GM20000 (cell line): ENCODE results near the gene MAZ.
"Not testable (repeated sequence)": the region's sequence is repeated elsewhere in the genome, so short reads cannot be mapped to it uniquely, and the experiment has no call there.

ENCODE experiments used
- DNase-seq: peaks from one replicate; pipeline ENCODE4 v3.0.0; 2012; ENCODE audit warnings: low spot score
- CTCF ChIP-seq: IDR thresholded peaks from 2 replicates; pipeline ENCODE4 v1.5.1; 2012; ENCODE audit warnings: mild to moderate bottlenecking, control low read depth; ENCODE audit errors: extremely low read depth, missing control alignments

Gene MAZ

GRCh38 chr16:29830774-29831173 lies 24.4 kb downstream of the MAZ start:
- DNase-seq: no peak
- no peak for TF ChIP-seq CTCF

DNA sequence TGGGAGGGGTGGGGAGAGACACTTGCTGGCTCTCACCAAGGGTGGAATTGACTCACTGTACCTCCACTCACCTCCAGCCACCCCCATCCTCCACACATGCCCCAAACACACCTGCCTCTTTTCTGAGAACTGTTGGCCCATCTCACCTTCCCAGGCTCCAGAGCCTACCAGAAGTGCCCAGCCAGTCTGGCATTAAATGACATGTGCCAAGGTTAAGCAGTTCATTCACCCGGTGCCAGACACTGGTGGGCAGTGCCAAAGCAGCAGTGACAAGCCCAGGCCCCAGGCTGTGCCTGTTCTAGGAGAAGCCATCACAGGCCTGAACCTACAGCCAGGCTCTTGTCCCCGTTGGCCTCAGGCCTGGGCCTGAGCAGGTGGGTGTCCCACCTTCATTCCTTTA lies 25.2 kb downstream of the MAZ start:
- DNase-seq: no peak
- no peak for TF ChIP-seq CTCF

DNA sequence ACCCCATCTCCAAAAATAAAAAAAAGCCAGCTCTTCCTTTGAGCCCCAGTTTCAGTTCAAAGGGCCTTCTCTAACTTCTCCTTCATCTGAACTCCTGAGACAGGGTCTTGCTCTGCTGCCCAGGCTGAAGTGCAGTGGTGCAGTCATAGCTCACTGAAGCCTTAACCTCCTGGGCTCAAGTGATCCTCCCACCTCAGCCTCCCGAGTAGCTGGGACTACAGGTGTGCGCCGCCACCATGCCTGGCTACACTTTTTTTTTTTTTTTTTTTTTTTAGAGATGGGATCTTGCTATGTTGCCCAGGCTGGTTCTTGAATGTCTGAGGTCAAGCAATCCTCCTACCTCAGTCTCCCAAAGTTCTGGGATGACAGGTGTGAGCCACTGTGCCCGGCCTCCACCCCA lies 26.9 kb downstream of the MAZ start:
- DNase-seq: not testable (repeated sequence)

- no peak for TF ChIP-seq CTCF
Measured at GRCh38 chr16:29834079-29834478, 27.8 kb downstream of the MAZ start.

GRCh38 chr16:29835926-29836325 lies 29.6 kb downstream of the MAZ start:
- no peak for TF ChIP-seq CTCF
- DNase-seq: no peak

More at GRCh38 chr16:29834079-29834478, 27.8 kb downstream of the MAZ start:
- DNase-seq: no peak

GRCh38 chr16:29836623-29837022 lies 30.3 kb downstream of the MAZ start:
- DNase-seq: no peak
- no peak for TF ChIP-seq CTCF

- TF ChIP-seq CTCF: no peak
- no peak for DNase-seq
Measured at GRCh38 chr16:29837841-29838240, 31.5 kb downstream of the MAZ start.

DNA sequence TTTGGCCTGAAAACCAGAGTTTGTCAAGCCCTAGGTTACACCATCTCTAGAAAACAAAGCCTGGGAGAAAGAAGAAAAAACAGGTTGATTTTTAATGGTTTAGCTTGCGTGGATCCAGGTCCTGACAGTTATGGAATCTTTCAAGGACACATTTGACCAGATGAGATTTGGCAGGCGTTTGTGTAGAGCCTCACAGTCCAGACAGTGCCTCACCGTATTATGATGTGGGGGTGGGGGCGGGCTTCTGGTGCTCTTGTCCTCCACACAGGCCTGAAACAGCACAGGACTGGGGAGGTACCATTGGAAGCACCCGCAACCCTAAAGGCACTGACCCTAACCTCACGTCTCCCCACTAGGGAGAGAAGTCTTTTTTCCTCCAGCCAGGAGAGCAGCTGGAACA lies 33.5 kb downstream of the MAZ start:
- DNase-seq: no peak

More for the DNA sequence above, 33.5 kb downstream of the MAZ start:
- no peak for TF ChIP-seq CTCF
